Stomach (tissue), 9 donors: ENCODE data around the gene LPAR3. TPM values are rescaled to one million over a fixed set of nuclear protein-coding genes. Genes with fewer than 3 reads are reported as not detected.

Source experiments
- DNase-seq, 2 donors: peaks; one replicate each; pipeline versions ENCODE4 v3.0.0 to v3.0.0-alpha.2; 2013 to 2019
- H3K27ac ChIP-seq, 5 donors: fragments of 200-600 bp in 4 of 5; sonication (generic) in 4 of 5; one replicate each; pipeline ENCODE4 v1.5.1; 2013 to 2019; ENCODE audit warnings: mild to moderate bottlenecking in 1 of 5, moderate library complexity in 1 of 5
- H3K27me3 ChIP-seq, 3 donors: fragments of 200-600 bp; sonication (generic); one replicate each; pipeline ENCODE4 v1.5.1; 2017 to 2019; ENCODE audit warnings: mixed run types in 1 of 3
- H3K36me3 ChIP-seq, 4 donors: fragments of 200-600 bp; sonication (generic); 1 replicate in 3 of 4; 2 replicates in 1 of 4; pipeline ENCODE4 v1.5.1; 2016 to 2019
- H3K4me1 ChIP-seq, 4 donors: fragments of 200-600 bp; sonication (generic); one replicate each; pipeline ENCODE4 v1.5.1; 2016 to 2019
- H3K4me3 ChIP-seq, 4 donors: fragments of 200-600 bp; sonication (generic) in 3 of 4; one replicate each; pipeline ENCODE4 v1.5.1; 2016 to 2019; ENCODE audit warnings: mild to moderate bottlenecking in 1 of 4
- H3K9me3 ChIP-seq, 4 donors: fragments of 200-600 bp; sonication (generic); one replicate each; pipeline ENCODE4 v1.5.1; 2016 to 2019
- CTCF ChIP-seq, 7 experiments: fragments of 450-650 bp in 4 of 7; fragments of 200-600 bp in 3 of 7; sonication (generic) in 3 of 7; IDR thresholded peaks; one replicate each; pipeline ENCODE4 v1.5.1; 2016 to 2019; ENCODE audit warnings: antibody characterized with exemption in 7 of 7, control low read depth in 2 of 7, mild to moderate bottlenecking in 1 of 7
- EP300 ChIP-seq: sonication (generic); formaldehyde crosslinking; IDR thresholded peaks from one replicate; pipeline ENCODE4 v1.6.1; 2017; ENCODE audit warnings: antibody characterized with exemption
- POLR2A ChIP-seq, 4 donors: fragments of 450-650 bp; IDR thresholded peaks; one replicate each; pipeline ENCODE4 v1.6.1; 2016; ENCODE audit warnings: antibody characterized with exemption in 4 of 4, control low read depth in 2 of 4, mild to moderate bottlenecking in 1 of 4, moderate library complexity in 1 of 4
- POLR2AphosphoS5 ChIP-seq, 3 donors: sonication (generic); formaldehyde crosslinking; IDR thresholded peaks; one replicate each; pipeline ENCODE4 v1.6.1; 2016; ENCODE audit warnings: antibody characterized with exemption in 3 of 3
- WGBS, 5 donors: extraction: QIAGEN DNeasy Blood & Tissue Kit in 3 of 5; methylation state at CpG; one replicate each; pipeline versions ENCODE4 v1.1.5 to v1.1.7; 2013 to 2018; 5-methylcytosine and 5-hydroxymethylcytosine counted together
- intact Hi-C: fragments of 100-400 bp; cut with DNase I; formaldehyde crosslinking; loops from one replicate; pipeline ENCODE4 v1.15.1; 2023; ENCODE audit warnings: low total_unique reads
- polyA plus RNA-seq, 3 donors: library from polyadenylated mRNA; stranded (reverse); fragments of 200-250 nt; gene quantifications; one replicate each; pipeline ENCODE4 v1.2.3, GENCODE V29; 2013
- total RNA-seq, 5 donors: library from RNA; depleted of rRNA; stranded (reverse); fragments of >200 nt; gene quantifications; one replicate each; pipeline versions ENCODE4 v1.1.0 to v1.2.3, GENCODE V29; 2014 to 2016
- donor health status: healthy with polysubstance abuse.
- donor health status: Bipolar disorder and iron deficiency.
- donor health status: healthy.

The LPAR3 gene
- total and polyA plus RNA-seq, 8 donors: 0.12 to 2.7 (median 1.2) TPM; not detected in 3

DNA sequence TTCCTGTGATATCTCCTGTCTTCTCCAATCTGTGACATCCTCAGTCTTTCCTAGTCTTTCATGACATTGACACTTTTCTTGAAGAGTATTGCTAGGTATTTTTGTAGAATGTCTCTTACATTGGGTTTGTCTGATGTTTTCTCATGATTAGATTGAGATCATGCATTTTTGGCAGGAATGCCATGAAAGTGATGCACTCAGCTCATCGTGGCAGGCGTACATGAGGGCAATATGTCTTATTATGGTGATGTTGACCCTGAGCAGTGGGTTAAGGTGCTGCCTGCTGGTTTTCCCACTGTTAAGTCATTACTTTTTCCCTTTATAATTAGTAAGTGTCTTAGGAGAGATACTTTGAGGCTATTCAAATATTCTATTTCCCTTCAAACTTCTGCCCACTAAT, 122.5 kb downstream of the LPAR3 start:
- Histone ChIP-seq H3K4me1 (peaks cover 0 to 10% (median 4%) of the 10 kb centered on the region in 4 donors), H3K27ac (no peak overlapping the region), H3K36me3 (no peaks in the 10 kb centered on the region), H3K9me3 (no peaks in the 10 kb centered on the region), H3K27me3 (peaks cover 0 to 11% (median 0%) of the 10 kb centered on the region in 3 donors), H3K4me3 (no peak overlapping the region)
- 90 to 95% (median 93%) methylated on average over 2 of the region's 2 CpGs for WGBS, 5 donors
- intact Hi-C loops: no loop called here
- no peak for DNase-seq
- no peak for TF ChIP-seq EP300

DNA sequence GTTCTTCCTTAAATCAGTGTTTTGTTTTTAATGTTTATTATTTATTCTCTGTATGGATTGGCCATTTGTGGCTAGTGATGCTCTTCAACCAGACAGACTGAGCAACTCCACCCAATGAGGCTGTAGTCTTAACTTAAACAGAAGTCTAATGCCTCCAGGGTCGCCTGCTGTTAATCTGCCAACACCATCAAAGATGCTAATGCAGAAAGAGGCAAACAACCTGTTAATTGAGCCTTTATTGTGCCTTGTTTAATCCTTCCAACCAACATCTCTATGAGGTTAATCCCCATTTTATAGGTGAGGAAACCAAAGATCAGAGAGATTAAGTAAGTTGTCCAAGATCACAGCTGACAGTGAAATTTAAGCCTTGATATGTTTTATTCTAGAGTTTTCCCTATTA, 123.4 kb downstream of the LPAR3 start:
- TF ChIP-seq POLR2AphosphoS5 (IDR thresholded peaks at IDR 0.05) (no peak), EP300 (no peak), CTCF (IDR thresholded peaks at IDR 0.05) (no peak), POLR2A (IDR thresholded peaks at IDR 0.05) (no peak)
- DNase-seq: no peak
- 83 to 86% (median 84%) methylated on average over 1 of the region's 1 CpG for WGBS, 5 donors
- Histone ChIP-seq H3K9me3 (no peaks in the 10 kb centered on the region), H3K4me3 (no peak overlapping the region), H3K36me3 (no peaks in the 10 kb centered on the region), H3K27ac (no peak overlapping the region), H3K4me1 (peaks cover 0 to 10% (median 4%) of the 10 kb centered on the region in 4 donors), H3K27me3 (peaks cover 0 to 15% (median 0%) of the 10 kb centered on the region in 3 donors)
- intact Hi-C loops: no loop called here

DNA sequence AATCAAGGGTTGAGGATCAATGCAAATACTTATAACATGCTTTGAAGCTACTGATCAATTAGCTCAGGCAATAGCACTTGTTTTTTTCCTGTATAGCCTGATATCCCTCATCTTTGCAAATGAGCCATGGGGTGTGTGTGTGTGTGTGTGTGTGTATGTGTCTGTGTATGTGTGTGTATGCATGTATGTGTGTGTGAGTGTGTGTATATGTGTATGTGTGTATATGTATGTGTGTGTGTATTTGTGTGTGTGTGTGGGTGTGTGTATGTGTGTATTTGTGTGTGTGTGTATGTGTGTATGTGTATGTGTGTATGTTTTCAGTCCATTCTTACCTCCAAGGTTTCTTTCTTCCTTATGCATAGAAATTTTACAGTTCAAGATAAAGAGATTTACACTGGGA, 124.4 kb downstream of the LPAR3 start:
- Histone ChIP-seq H3K36me3 (no peaks in the 10 kb centered on the region), H3K4me1 (peaks cover 0 to 10% (median 4%) of the 10 kb centered on the region in 4 donors), H3K9me3 (no peaks in the 10 kb centered on the region), H3K4me3 (no peak overlapping the region), H3K27ac (no peak overlapping the region), H3K27me3 (peaks cover 0 to 15% (median 0%) of the 10 kb centered on the region in 3 donors)
- DNase-seq: no peak
- intact Hi-C loops: no loop called here
- TF ChIP-seq EP300: no peak
- TF ChIP-seq POLR2AphosphoS5 (IDR thresholded peaks at IDR 0.05): no peak
- TF ChIP-seq CTCF (IDR thresholded peaks at IDR 0.05): no peak
- no peak for TF ChIP-seq POLR2A (IDR thresholded peaks at IDR 0.05)

GRCh38 chr1:84763912-84764680, 128.9 kb downstream of the LPAR3 start:
- Histone ChIP-seq H3K4me3 (no peak overlapping the region), H3K27me3 (peaks cover 0 to 15% (median 0%) of the 10 kb centered on the region in 3 donors), H3K9me3 (no peaks in the 10 kb centered on the region), H3K27ac (no peak overlapping the region), H3K4me1 (peaks cover 0 to 10% (median 6%) of the 10 kb centered on the region in 4 donors), H3K36me3 (no peaks in the 10 kb centered on the region)
- TF ChIP-seq POLR2AphosphoS5 (IDR thresholded peaks at IDR 0.05) (no peak), POLR2A (IDR thresholded peaks at IDR 0.05) (no peak), CTCF (IDR thresholded peaks at IDR 0.05) (no peak), EP300 (no peak)
- 64 to 70% (median 68%) methylated on average over 13 of the region's 13 CpGs for WGBS, 5 donors
- no peak for DNase-seq
- intact Hi-C loops: no loop called here

DNA sequence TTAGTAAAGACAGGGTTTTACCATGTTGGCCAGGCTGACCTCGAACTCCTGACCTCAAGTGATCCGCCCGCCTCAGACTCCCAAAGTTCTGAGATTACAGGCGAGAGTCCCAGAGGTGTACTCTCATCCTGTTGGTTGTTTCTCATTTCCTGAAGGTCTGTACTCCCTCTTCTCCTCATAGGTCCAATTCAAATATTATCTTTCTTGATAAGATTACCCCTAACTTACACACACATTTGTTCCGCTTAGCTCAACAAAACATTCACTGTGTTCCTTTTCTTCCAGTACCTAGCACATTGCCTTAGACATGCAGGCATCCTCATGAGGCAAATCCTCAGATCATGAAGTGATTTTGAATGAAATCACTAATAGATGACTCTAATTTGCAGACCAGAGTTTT, 130.3 kb downstream of the LPAR3 start:
- H3K4me1 ChIP-seq: peaks cover 0 to 13% (median 7%) of the 10 kb centered on the region in 4 donors

More for the DNA sequence above, 130.3 kb downstream of the LPAR3 start:
- H3K27me3 ChIP-seq: peaks cover 0 to 15% (median 0%) of the 10 kb centered on the region in 3 donors
- WGBS, 5 donors: 22 to 60% (median 41%) methylated on average over 5 of the region's 5 CpGs
- no peak overlapping the region for H3K4me3 ChIP-seq
- no peaks in the 10 kb centered on the region for H3K36me3 ChIP-seq
- peak in 1 of 2 donors; percentile 36 for DNase-seq
- H3K9me3 ChIP-seq: no peaks in the 10 kb centered on the region
- intact Hi-C loops: no loop called here
- no peak for TF ChIP-seq CTCF (IDR thresholded peaks at IDR 0.05)
- TF ChIP-seq EP300: no peak
- TF ChIP-seq POLR2AphosphoS5 (IDR thresholded peaks at IDR 0.05): peak in 2 of 3 donors; percentile 49 to 70
- no peak for TF ChIP-seq POLR2A (IDR thresholded peaks at IDR 0.05)
- no peak overlapping the region for H3K27ac ChIP-seq
